ENCODE data around the gene HDAC11. TPM values are rescaled to one million over a fixed set of nuclear protein-coding genes. Genes with fewer than 3 reads are reported as not detected.
"Not testable (repeated sequence)": the region's sequence is repeated elsewhere in the genome, so short reads cannot be mapped to it uniquely, and the experiment has no call there.

HDAC11 gene
- polyA plus RNA-seq (9.8 to 16.6 TPM (median 12.6 TPM) in 3 replicates), polyA minus RNA-seq (6.7 to 18.3 TPM (median 9.3 TPM) in 3 replicates)
- 2.7 TPM for polyA plus RNA-seq (2011; ENCODE audit: low read depth)
- 9.8 and 17.3 TPM in 2 replicates for polyA plus RNA-seq (2011; cell fraction: cytosol; rRNA removed)
- 12.8 and 15.6 TPM in 2 replicates for polyA plus RNA-seq (2011; cell fraction: nucleus; rRNA removed)
- 13.6 and 18.2 TPM in 2 replicates for polyA plus RNA-seq (2012; ENCODE audit: low replicate concordance)
- polyA minus RNA-seq (2011; cell fraction: cytosol; rRNA and poly(A)+ RNA removed), result 18.4 TPM
- 6.1 and 8.8 TPM in 2 replicates for polyA minus RNA-seq (2011; cell fraction: nucleus; rRNA and poly(A)+ RNA removed)

- Histone ChIP-seq H3K4me3 (ENCODE audit: control insufficient read depth in 2 of 3, extremely low read depth in 1 of 3, insufficient read depth in 2 of 3, low read depth in 1 of 3, low read length in 3 of 3) (peak within 1 kb of the TSS; percentile 54 to 84 (median 81)), H3K9me1 (ENCODE audit: control insufficient read depth, extremely low read depth, insufficient read depth, low read length) (no peaks in the 10 kb centered on the region), H3K9me3 (ENCODE audit: control insufficient read depth, low read depth, low read length) (no peaks in the 10 kb centered on the region), H3K27me3 (ENCODE audit: control insufficient read depth, extremely low read depth, insufficient read depth, low read length) (no peaks in the 10 kb centered on the region), H4K20me1 (ENCODE audit: control insufficient read depth, extremely low read depth, insufficient read depth, low read length) (no peaks in the 10 kb centered on the region), H3K36me3 (ENCODE audit: control insufficient read depth in 2 of 2, extremely low read depth in 1 of 2, insufficient read depth in 2 of 2, low read length in 2 of 2) (no peaks in the 10 kb centered on the region), H3K9ac (ENCODE audit: control insufficient read depth, extremely low read depth, insufficient read depth, low read length) (peak within 1 kb of the TSS; percentile 92), H3K4me2 (ENCODE audit: control insufficient read depth, extremely low read depth, insufficient read depth, low read depth, low read length) (peak within 1 kb of the TSS; percentile 91), H3K27ac (ENCODE audit: control insufficient read depth, insufficient read depth, low read length) (peak within 1 kb of the TSS; percentile 86), H3K4me1 (ENCODE audit: control insufficient read depth, extremely low read depth, insufficient read depth, low read length) (peaks cover 22% of the 10 kb centered on the region), H3K79me2 (ENCODE audit: control insufficient read depth, insufficient read depth, low read length) (no peaks in the 10 kb centered on the region), H2AFZ (ENCODE audit: control insufficient read depth, low read length) (peak within 1 kb of the TSS; percentile 89)
- DNase-seq (ENCODE audit: low read depth, low spot score) (peak; percentile 81), FAIRE-seq (no peak)
- TF ChIP-seq EZH2 (IDR thresholded peaks at IDR 0.05; ENCODE audit: low read length) (no peak), CTCF (optimal IDR thresholded peaks at IDR 0.05 in 1 of 3, IDR thresholded peaks at IDR 0.05 in 1 of 3, conservative IDR thresholded peaks at IDR 0.05 in 1 of 3; ENCODE audit: extremely low read depth in 1 of 3, insufficient read depth in 2 of 3, low read length in 3 of 3) (no peak)
- dilution Hi-C loops (cut with MboI; ENCODE audit: extremely low pct_ligation_motif_present, low sequenced_read_pairs), result no loop called here
Observed at GRCh38 chr3:13479582-13480339, at the start of gene HDAC11. Gene HDAC11, plus strand, starts transcription at chr3:13480306. Its CDS starts 42 bp downstream, at chr3:13480348.

GRCh38 chr3:13430411-13430875 is 49.7 kb upstream of the HDAC11 start:
- DNase-seq (ENCODE audit: low read depth, low spot score); dilution Hi-C loops (cut with MboI; ENCODE audit: extremely low pct_ligation_motif_present, low sequenced_read_pairs): not testable (repeated sequence)

More at GRCh38 chr3:13430411-13430875, 49.7 kb upstream of the HDAC11 start:
- not testable (repeated sequence) for H3K9me1 ChIP-seq (ENCODE audit: control insufficient read depth, extremely low read depth, insufficient read depth, low read length); H3K4me1 ChIP-seq (ENCODE audit: control insufficient read depth, extremely low read depth, insufficient read depth, low read length); H3K4me2 ChIP-seq (ENCODE audit: control insufficient read depth, extremely low read depth, insufficient read depth, low read depth, low read length); H3K4me3 ChIP-seq (ENCODE audit: control insufficient read depth in 2 of 3, extremely low read depth in 1 of 3, insufficient read depth in 2 of 3, low read depth in 1 of 3, low read length in 3 of 3); H3K36me3 ChIP-seq (ENCODE audit: control insufficient read depth in 2 of 2, extremely low read depth in 1 of 2, insufficient read depth in 2 of 2, low read length in 2 of 2); H3K9ac ChIP-seq (ENCODE audit: control insufficient read depth, extremely low read depth, insufficient read depth, low read length); H3K27me3 ChIP-seq (ENCODE audit: control insufficient read depth, extremely low read depth, insufficient read depth, low read length); H3K79me2 ChIP-seq (ENCODE audit: control insufficient read depth, insufficient read depth, low read length); H3K9me3 ChIP-seq (ENCODE audit: control insufficient read depth, low read depth, low read length); FAIRE-seq; H3K27ac ChIP-seq (ENCODE audit: control insufficient read depth, insufficient read depth, low read length); H2AFZ ChIP-seq (ENCODE audit: control insufficient read depth, low read length); H4K20me1 ChIP-seq (ENCODE audit: control insufficient read depth, extremely low read depth, insufficient read depth, low read length)
